Liver (tissue), 9 donors: Measurements from ENCODE around the gene CDHR5. TPM values are rescaled to one million over a fixed set of nuclear protein-coding genes. Genes with fewer than 3 reads are reported as not detected.

Experiments used
- DNase-seq: peaks from one replicate; pipeline ENCODE4 v3.0.0-alpha.2; 2017; ENCODE audit warnings: low spot score
- H3K27ac ChIP-seq, 2 donors: one replicate each; pipeline ENCODE4 v1.7.0; 2013; ENCODE audit warnings: inconsistent platforms in 2 of 2, low read length in 2 of 2, control low read depth in 1 of 2, low read depth in 1 of 2, mild to moderate bottlenecking in 1 of 2
- H3K27me3 ChIP-seq, 4 donors: one replicate each; pipeline versions ENCODE4 v1.6.1 to v1.7.0; 2013; ENCODE audit warnings: low read length in 3 of 4, inconsistent platforms in 1 of 4, mild to moderate bottlenecking in 1 of 4, moderate library complexity in 1 of 4; ENCODE audit not compliant: control insufficient read depth in 4 of 4, insufficient read depth in 4 of 4
- H3K36me3 ChIP-seq, 4 donors: one replicate each; pipeline versions ENCODE4 v1.6.1 to v1.7.0; 2013; ENCODE audit warnings: low read length in 3 of 4, mild to moderate bottlenecking in 3 of 4, low read depth in 1 of 4, moderate library complexity in 1 of 4; ENCODE audit not compliant: control insufficient read depth in 4 of 4, insufficient read depth in 3 of 4
- H3K4me1 ChIP-seq, 4 donors: one replicate each; pipeline versions ENCODE4 v1.6.1 to v1.7.0; 2013; ENCODE audit warnings: low read length in 3 of 4, mild to moderate bottlenecking in 3 of 4, moderate library complexity in 1 of 4; ENCODE audit not compliant: control insufficient read depth in 4 of 4, insufficient read depth in 4 of 4
- H3K4me3 ChIP-seq, 3 donors: one replicate each; pipeline versions ENCODE4 v1.6.1 to v1.7.0; 2013; ENCODE audit warnings: low read length in 3 of 3, control low read depth in 1 of 3, low read depth in 1 of 3, mild to moderate bottlenecking in 1 of 3
- H3K9ac ChIP-seq, 2 donors: one replicate each; pipeline ENCODE4 v1.7.0; 2013; ENCODE audit warnings: low read length in 2 of 2, mild to moderate bottlenecking in 2 of 2, moderate library complexity in 2 of 2, control low read depth in 1 of 2, low read depth in 1 of 2
- H3K9me3 ChIP-seq, 4 donors: one replicate each; pipeline versions ENCODE4 v1.6.1 to v1.7.0; 2013; ENCODE audit warnings: low read length in 3 of 4; ENCODE audit not compliant: control insufficient read depth in 4 of 4
- EGR1 ChIP-seq, 2 donors: IDR thresholded peaks; 2 replicates each; pipeline ENCODE4 v1.6.1; 2016 to 2018; ENCODE audit warnings: antibody characterized with exemption in 2 of 2, low read depth in 2 of 2
- FOXA1 ChIP-seq: IDR thresholded peaks from 2 replicates; pipeline ENCODE4 v1.6.1; 2016; ENCODE audit warnings: antibody characterized with exemption
- GABPA ChIP-seq, 2 donors: IDR thresholded peaks in 1 of 2; conservative IDR thresholded peaks in 1 of 2; 2 replicates each; pipeline ENCODE4 v1.6.1; 2016; ENCODE audit warnings: antibody characterized with exemption in 2 of 2, mild to moderate bottlenecking in 1 of 2, moderate library complexity in 1 of 2
- HNF4G ChIP-seq: IDR thresholded peaks from 2 replicates; pipeline ENCODE4 v1.6.1; 2016; ENCODE audit warnings: antibody characterized with exemption
- JUND ChIP-seq, 2 donors: IDR thresholded peaks; 2 replicates each; pipeline ENCODE4 v1.6.1; 2016; ENCODE audit warnings: antibody characterized with exemption in 2 of 2
- NR2F2 ChIP-seq: IDR thresholded peaks from 2 replicates; pipeline ENCODE4 v1.6.1; 2016; ENCODE audit warnings: antibody characterized with exemption
- RXRA ChIP-seq, 2 donors: IDR thresholded peaks; 2 replicates each; pipeline ENCODE4 v1.6.1; 2017 to 2018; ENCODE audit warnings: antibody characterized with exemption in 2 of 2, mild to moderate bottlenecking in 1 of 2
- SP1 ChIP-seq: IDR thresholded peaks from 2 replicates; pipeline ENCODE4 v1.6.1; 2018; ENCODE audit warnings: antibody characterized with exemption, mild to moderate bottlenecking
- TAF1 ChIP-seq: conservative IDR thresholded peaks from 2 replicates; pipeline ENCODE4 v1.6.1; 2016; ENCODE audit warnings: antibody characterized with exemption, mild to moderate bottlenecking
- YY1 ChIP-seq: IDR thresholded peaks from 2 replicates; pipeline ENCODE4 v1.6.1; 2016; ENCODE audit warnings: antibody characterized with exemption, mild to moderate bottlenecking
- WGBS: extraction: QIAGEN DNeasy Blood & Tissue Kit; methylation state at CpG from one replicate; pipeline ENCODE4 v1.1.7; 2013; 5-methylcytosine and 5-hydroxymethylcytosine counted together
- polyA plus RNA-seq, 2 donors: library from polyadenylated mRNA; stranded (reverse) in 1 of 2; unstranded in 1 of 2; fragments of 200-250 nt in 1 of 2; fragments of >200 nt in 1 of 2; fragmentation: Nextera tagmentation in 1 of 2; extraction: Ambion mirVana in 1 of 2; gene quantifications; one replicate each; pipeline versions ENCODE4 v1.2.1 to v1.2.3, GENCODE V29; 2013 to 2015
- total RNA-seq, 2 donors: library from RNA; depleted of rRNA; stranded (reverse); fragments of >200 nt; gene quantifications; one replicate each; pipeline ENCODE4 v1.2.3, GENCODE V29; 2014
- TF ChIP-seq, protein P1 (sequence below): IDR thresholded peaks from 2 replicates; pipeline ENCODE4 v1.6.1; 2016; ENCODE audit warnings: antibody characterized with exemption
- TF ChIP-seq, protein P2 (sequence below): IDR thresholded peaks from 2 replicates; pipeline ENCODE4 v1.6.1; 2016; ENCODE audit warnings: antibody characterized with exemption
- TF ChIP-seq, protein P3 (sequence below): fragments of 150-350 bp; IDR thresholded peaks from 2 replicates; pipeline ENCODE4 v1.5.1; 2017; ENCODE audit warnings: improper control_type of control experiment, low read depth, low read length; ENCODE audit not compliant: missing input control
- donor health status: healthy.
- donor health status: healthy.
- donor health status: healthy.
- donor health status: healthy.
- donor health status: healthy.

Gene CDHR5
- total and polyA plus RNA-seq, 4 donors, result 29.4 to 86.2 (median 57.2) TPM

DNA sequence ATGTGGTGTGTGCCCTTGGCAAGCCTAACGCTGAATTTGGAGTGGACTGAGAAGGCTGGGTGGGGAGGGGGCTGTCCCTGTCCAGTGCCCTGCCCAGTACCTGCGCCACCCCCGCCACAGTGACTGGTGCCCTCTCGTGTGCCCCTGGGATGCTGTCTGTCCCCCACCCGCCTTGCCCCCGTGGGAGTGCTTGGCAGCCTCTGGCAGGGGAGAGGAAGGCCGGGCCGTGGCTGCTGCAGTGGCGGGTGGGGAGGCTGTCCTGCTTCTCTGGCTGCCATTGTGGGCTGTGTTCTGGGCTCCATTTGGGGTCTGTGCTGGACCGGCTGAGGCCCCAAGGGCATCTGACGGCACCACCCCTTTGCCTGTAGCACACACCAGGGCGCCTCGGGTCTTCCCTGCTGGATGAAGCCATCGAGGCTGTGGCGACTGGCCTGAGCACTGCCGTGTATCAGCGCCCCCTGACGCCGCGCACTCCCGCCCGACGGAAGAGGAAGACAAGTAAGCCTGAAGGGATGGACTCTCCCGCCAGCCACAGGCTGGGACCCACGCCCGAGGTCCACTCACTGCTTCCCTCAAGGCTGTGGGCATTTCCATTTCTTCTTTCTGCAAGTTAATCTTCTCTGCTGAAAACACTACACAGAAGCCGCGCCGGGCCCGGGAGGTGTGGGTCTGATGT lies 26.6 kb downstream of the CDHR5 start (continued):
- TF ChIP-seq, protein P1, sequence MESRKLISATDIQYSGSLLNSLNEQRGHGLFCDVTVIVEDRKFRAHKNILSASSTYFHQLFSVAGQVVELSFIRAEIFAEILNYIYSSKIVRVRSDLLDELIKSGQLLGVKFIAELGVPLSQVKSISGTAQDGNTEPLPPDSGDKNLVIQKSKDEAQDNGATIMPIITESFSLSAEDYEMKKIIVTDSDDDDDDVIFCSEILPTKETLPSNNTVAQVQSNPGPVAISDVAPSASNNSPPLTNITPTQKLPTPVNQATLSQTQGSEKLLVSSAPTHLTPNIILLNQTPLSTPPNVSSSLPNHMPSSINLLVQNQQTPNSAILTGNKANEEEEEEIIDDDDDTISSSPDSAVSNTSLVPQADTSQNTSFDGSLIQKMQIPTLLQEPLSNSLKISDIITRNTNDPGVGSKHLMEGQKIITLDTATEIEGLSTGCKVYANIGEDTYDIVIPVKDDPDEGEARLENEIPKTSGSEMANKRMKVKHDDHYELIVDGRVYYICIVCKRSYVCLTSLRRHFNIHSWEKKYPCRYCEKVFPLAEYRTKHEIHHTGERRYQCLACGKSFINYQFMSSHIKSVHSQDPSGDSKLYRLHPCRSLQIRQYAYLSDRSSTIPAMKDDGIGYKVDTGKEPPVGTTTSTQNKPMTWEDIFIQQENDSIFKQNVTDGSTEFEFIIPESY, result no peak
- TF ChIP-seq GABPA (IDR thresholded peaks at IDR 0.05 in 1 of 2, conservative IDR thresholded peaks at IDR 0.05 in 1 of 2), result no peak
- no peak for TF ChIP-seq SP1
- TF ChIP-seq EGR1 (IDR thresholded peaks at IDR 0.05; ENCODE audit: low read depth in 2 of 2), result no peak
- TF ChIP-seq TAF1, result no peak
- TF ChIP-seq, protein P2, sequence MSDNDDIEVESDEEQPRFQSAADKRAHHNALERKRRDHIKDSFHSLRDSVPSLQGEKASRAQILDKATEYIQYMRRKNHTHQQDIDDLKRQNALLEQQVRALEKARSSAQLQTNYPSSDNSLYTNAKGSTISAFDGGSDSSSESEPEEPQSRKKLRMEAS, result no peak
- no peak for TF ChIP-seq NR2F2

DNA sequence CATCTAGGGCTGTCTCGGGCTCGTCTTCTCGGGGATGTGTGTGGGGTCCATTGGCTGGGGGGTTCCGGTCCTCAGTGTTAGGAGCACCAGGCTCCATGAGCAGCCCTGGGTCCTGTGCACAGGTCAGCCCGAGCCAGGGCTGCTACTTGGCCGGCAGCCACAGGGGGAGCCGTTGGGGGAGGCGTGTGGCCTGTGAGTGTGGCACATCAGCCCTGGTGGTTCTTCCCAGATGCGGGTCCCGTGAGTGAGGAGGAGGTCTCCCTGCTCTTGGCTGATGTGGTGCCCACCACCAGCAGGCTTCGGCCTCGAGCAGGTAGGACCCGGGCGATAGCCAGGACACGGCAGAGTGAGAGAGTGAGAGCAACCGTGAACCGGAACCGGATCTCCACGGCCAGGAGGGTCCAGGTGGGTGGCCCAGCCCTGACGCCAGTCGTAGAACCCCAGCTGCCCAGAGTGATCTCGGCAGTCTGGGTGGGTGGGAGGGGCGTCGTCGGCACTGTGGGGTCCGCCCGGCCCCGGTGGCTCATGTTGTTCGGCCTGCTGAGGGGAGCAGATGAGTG lies 27.5 kb downstream of the CDHR5 start:
- WGBS, result 93% methylated on average over 29 of the region's 29 CpGs
- no peak for TF ChIP-seq JUND (IDR thresholded peaks at IDR 0.05)
- TF ChIP-seq, protein P2, result no peak
- no peak for TF ChIP-seq NR2F2
- no peak for TF ChIP-seq RXRA (IDR thresholded peaks at IDR 0.05)
- TF ChIP-seq, protein P3, sequence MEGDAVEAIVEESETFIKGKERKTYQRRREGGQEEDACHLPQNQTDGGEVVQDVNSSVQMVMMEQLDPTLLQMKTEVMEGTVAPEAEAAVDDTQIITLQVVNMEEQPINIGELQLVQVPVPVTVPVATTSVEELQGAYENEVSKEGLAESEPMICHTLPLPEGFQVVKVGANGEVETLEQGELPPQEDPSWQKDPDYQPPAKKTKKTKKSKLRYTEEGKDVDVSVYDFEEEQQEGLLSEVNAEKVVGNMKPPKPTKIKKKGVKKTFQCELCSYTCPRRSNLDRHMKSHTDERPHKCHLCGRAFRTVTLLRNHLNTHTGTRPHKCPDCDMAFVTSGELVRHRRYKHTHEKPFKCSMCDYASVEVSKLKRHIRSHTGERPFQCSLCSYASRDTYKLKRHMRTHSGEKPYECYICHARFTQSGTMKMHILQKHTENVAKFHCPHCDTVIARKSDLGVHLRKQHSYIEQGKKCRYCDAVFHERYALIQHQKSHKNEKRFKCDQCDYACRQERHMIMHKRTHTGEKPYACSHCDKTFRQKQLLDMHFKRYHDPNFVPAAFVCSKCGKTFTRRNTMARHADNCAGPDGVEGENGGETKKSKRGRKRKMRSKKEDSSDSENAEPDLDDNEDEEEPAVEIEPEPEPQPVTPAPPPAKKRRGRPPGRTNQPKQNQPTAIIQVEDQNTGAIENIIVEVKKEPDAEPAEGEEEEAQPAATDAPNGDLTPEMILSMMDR, result no peak
- no peak for TF ChIP-seq HNF4G
- TF ChIP-seq FOXA1, result no peak
- no peak for TF ChIP-seq YY1
- no peak for TF ChIP-seq GABPA (IDR thresholded peaks at IDR 0.05 in 1 of 2, conservative IDR thresholded peaks at IDR 0.05 in 1 of 2)
- no peak for TF ChIP-seq TAF1
- TF ChIP-seq, protein P1, result no peak
- no peak overlapping the region for H3K4me3 ChIP-seq
- H3K27ac ChIP-seq, result no peak overlapping the region
- no peak for DNase-seq
- peaks cover 29 to 82% (median 53%) of the 10 kb centered on the region in 4 donors for H3K36me3 ChIP-seq
- no peaks in the 10 kb centered on the region for H3K9me3 ChIP-seq
- no peaks in the 10 kb centered on the region for H3K27me3 ChIP-seq
- H3K9ac ChIP-seq, result no peak overlapping the region
- peaks cover 0 to 2% (median 0%) of the 10 kb centered on the region in 4 donors for H3K4me1 ChIP-seq
